K562 (cell line): Measurements from ENCODE around the gene VAT1L. TPM values are rescaled to one million over a fixed set of nuclear protein-coding genes. Genes with fewer than 3 reads are reported as not detected.

Experiments
- ATAC-seq: fragments of 200-7000 bp; cut with Tn5 transposase; 3 replicates; pipeline ENCODE4 v1.9.1; 2020; ENCODE audit warnings: moderate library complexity
- BruUV-seq: library from RNA; stranded (reverse); fragments of 400-500 nt; replicated peaks from 2 replicates; lab custom pipeline; 2021; lab: Mats Ljungman, UMichigan
- CTCF ChIA-PET: fragments of 300-600 bp; formaldehyde crosslinking; extraction: SDS; loops from one replicate; lab custom pipeline; 2021; ENCODE audit warnings: low intra/inter-chr PET ratio; lab: Yijun Ruan, JAX
- POLR2A ChIA-PET: fragments of 300-600, 350-650 bp; sonication (Branson Sonifier 250); formaldehyde crosslinking; extraction: SDS; loops from one replicate; lab custom pipeline; 2021; ENCODE audit warnings: antibody characterized with exemption, inconsistent platforms; lab: Yijun Ruan, JAX
- DNase-seq, 4 experiments: peaks; one replicate each; pipeline versions ENCODE4 v3.0.0 to v3.0.0-alpha.2; 2011 to 2018; ENCODE audit warnings: low spot score in 3 of 4, mixed read lengths in 3 of 4; ENCODE audit errors: extremely low read depth in 1 of 4
- FAIRE-seq: peaks from 2 replicates; lab custom pipeline; 2011; peaks lifted over from hg19 to GRCh38; lab: Jason Lieb, UNC
- H2AFZ ChIP-seq: 2 replicates; pipeline ENCODE4 v1.6.0; 2011; ENCODE audit warnings: low read depth, low read length, control low read depth, inconsistent platforms
- H3K27ac ChIP-seq: fragments of 200-600 bp; 3 replicates; pipeline ENCODE4 v1.8.0; 2011; ENCODE audit warnings: low read depth, mild to moderate bottlenecking, control low read depth, inconsistent platforms, low read length, moderate library complexity, mixed read lengths; ENCODE audit errors: extremely low read depth
- H3K27me3 ChIP-seq, 2 experiments: fragments of 300-600 bp in 1 of 2; 2 replicates in 1 of 2; 3 replicates in 1 of 2; pipeline versions ENCODE4 v1.6.0 to v1.8.0; 2011; ENCODE audit warnings: inconsistent platforms in 2 of 2, low read length in 2 of 2, mild to moderate bottlenecking in 1 of 2, mixed read lengths in 1 of 2, moderate library complexity in 1 of 2; ENCODE audit not compliant: control insufficient read depth in 2 of 2, insufficient read depth in 2 of 2
- H3K36me3 ChIP-seq: fragments of 300-600 bp; 3 replicates; pipeline ENCODE4 v1.8.0; 2011; ENCODE audit warnings: mild to moderate bottlenecking, low read length, inconsistent platforms; ENCODE audit not compliant: control insufficient read depth, insufficient read depth
- H3K4me1 ChIP-seq, 2 experiments: fragments of 200-600 bp in 1 of 2; replicated peaks in 1 of 2; 2 replicates in 1 of 2; 3 replicates in 1 of 2; pipeline versions ENCODE4 v1.5.1 to v1.8.0; 2011; ENCODE audit warnings: inconsistent platforms in 2 of 2, low read length in 2 of 2, mild to moderate bottlenecking in 1 of 2, mixed read lengths in 1 of 2, moderate library complexity in 1 of 2; ENCODE audit not compliant: control insufficient read depth in 2 of 2, insufficient read depth in 2 of 2
- H3K4me2 ChIP-seq: 2 replicates; pipeline ENCODE4 v1.6.1; 2011; ENCODE audit warnings: low read length, control low read depth, inconsistent platforms, mixed read lengths; ENCODE audit not compliant: insufficient read depth
- H3K4me3 ChIP-seq: fragments of 200-600 bp; sonication (generic), shearing (Covaris generic); 2 replicates; pipeline ENCODE4 v1.5.1; 2016; ENCODE audit warnings: control low read depth, inconsistent platforms
- H3K79me2 ChIP-seq: fragments of 200-600 bp; 3 replicates; pipeline ENCODE4 v1.8.0; 2011; ENCODE audit warnings: low read length, inconsistent platforms; ENCODE audit not compliant: control insufficient read depth, insufficient read depth
- H3K9ac ChIP-seq, 2 experiments: 2 replicates each; pipeline versions ENCODE4 v1.6.0 to v1.6.1; 2011; ENCODE audit warnings: low read depth in 2 of 2, low read length in 2 of 2, control low read depth in 1 of 2, inconsistent platforms in 1 of 2, mild to moderate bottlenecking in 1 of 2, mixed read lengths in 1 of 2; ENCODE audit not compliant: insufficient read depth in 1 of 2
- H3K9me1 ChIP-seq: one replicate; pipeline ENCODE4 v1.6.0; 2011; ENCODE audit warnings: inconsistent platforms, mild to moderate bottlenecking, low read length, moderate library complexity; ENCODE audit not compliant: control insufficient read depth, insufficient read depth
- H3K9me3 ChIP-seq: replicated peaks from 2 replicates; pipeline ENCODE4 v1.5.1; 2011; ENCODE audit warnings: low read depth, low read length, inconsistent platforms; ENCODE audit not compliant: control insufficient read depth, insufficient read depth
- H4K20me1 ChIP-seq: replicated peaks from 2 replicates; pipeline ENCODE4 v1.6.1; 2011; ENCODE audit warnings: low read length, inconsistent platforms, mixed read lengths; ENCODE audit not compliant: control insufficient read depth, insufficient read depth
- ARHGAP35 ChIP-seq: fragments of 450-650 bp; IDR thresholded peaks from 2 replicates; pipeline ENCODE4 v1.6.1; 2018; ENCODE audit not compliant: partially characterized antibody
- CBX5 ChIP-seq: IDR thresholded peaks from 2 replicates; pipeline ENCODE4 v1.6.1; 2014; ENCODE audit warnings: low read depth, borderline replicate concordance
- DPF2 ChIP-seq: fragments of 450-650 bp; IDR thresholded peaks from 2 replicates; pipeline ENCODE4 v1.6.1; 2016
- MCM7 ChIP-seq, 2 experiments: fragments of 450-650 bp; IDR thresholded peaks; 2 replicates each; pipeline ENCODE4 v1.6.1; 2016 to 2018
- MEIS2 ChIP-seq: fragments of 450-650 bp; IDR thresholded peaks from 2 replicates; pipeline ENCODE4 v1.6.1; 2014; ENCODE audit warnings: mild to moderate bottlenecking; ENCODE audit not compliant: partially characterized antibody
- MIER1 ChIP-seq: fragments of 450-650 bp; IDR thresholded peaks from 2 replicates; pipeline ENCODE4 v1.6.1; 2016; ENCODE audit warnings: antibody characterized with exemption, mild to moderate bottlenecking, low read depth
- SRSF9 ChIP-seq: fragments of 200-400 bp; formaldehyde crosslinking; IDR thresholded peaks from 2 replicates; pipeline ENCODE4 v1.6.1; 2017; ENCODE audit warnings: low read depth, low read length, borderline replicate concordance
- ZNF586 ChIP-seq: fragments of 450-650 bp; formaldehyde crosslinking; conservative IDR thresholded peaks from 2 replicates; pipeline ENCODE4 v1.4.0; 2020; ENCODE audit warnings: mild to moderate bottlenecking, moderate library complexity
- WGBS: fragments of 100-300 bp; shearing (Covaris generic); methylation state at CpG from one replicate; pipeline ENCODE4 v1.1.6; 2016; ENCODE audit warnings: low coverage, mixed read lengths; ENCODE audit not compliant: insufficient coverage; ENCODE audit errors: missing lambda C conversion rate; 5-methylcytosine and 5-hydroxymethylcytosine counted together
- in situ Hi-C: fragments of 300-500 bp; cut with MboI; formaldehyde crosslinking; loops from 4 replicates; pipeline ENCODE4 v1.15.0; 2018; ENCODE audit warnings: inconsistent platforms, mixed read lengths
- intact Hi-C: fragments of 100-400 bp; cut with micrococcal nuclease; formaldehyde crosslinking; loops from 2 replicates; pipeline ENCODE4 v1.14.2; 2022
- polyA plus RNA-seq, 8 experiments: library from polyadenylated mRNA; depleted of rRNA in 4 of 8; stranded (reverse) in 5 of 8; unstranded in 3 of 8; fragments of >200 nt; fragmentation: Nextera tagmentation in 2 of 8; fragmentation: Illumina TruSeq in 1 of 8; extraction: Ambion mirVana in 2 of 8; extraction: Trizol in 1 of 8; gene quantifications; 2 replicates each; pipeline versions ENCODE4 v1.2.1 to v1.2.3, GENCODE V29; 2011 to 2014; ENCODE audit warnings: inconsistent platforms in 1 of 8, missing spikeins in 1 of 8
- total RNA-seq, 7 experiments: library from RNA; depleted of rRNA in 6 of 7; stranded (reverse); fragments of >200 nt in 6 of 7; fragmentation: Illumina TruSeq in 2 of 7; extraction: Trizol in 2 of 7; gene quantifications; 2 replicates each; pipeline versions ENCODE4 v1.2.1 to v1.2.3, GENCODE V29; 2011 to 2021; ENCODE audit warnings: low replicate concordance in 1 of 7
- TF ChIP-seq, protein P1 (sequence below): sonication (generic); formaldehyde crosslinking; IDR thresholded peaks from 2 replicates; pipeline ENCODE4 v1.8.1; 2023; ENCODE audit warnings: mild to moderate bottlenecking, missing genetic modification reagents
- TF ChIP-seq, protein P2 (sequence below), 2 experiments: fragments of 450-650 bp in 1 of 2; sonication (generic) in 1 of 2; formaldehyde crosslinking in 1 of 2; IDR thresholded peaks; 2 replicates each; pipeline versions ENCODE4 v1.7.1 to v1.9.0; 2016 to 2022; ENCODE audit warnings: inconsistent platforms in 1 of 2, mild to moderate bottlenecking in 1 of 2, missing genetic modification reagents in 1 of 2

The VAT1L gene
- total and polyA plus RNA-seq, 9 of the 15 experiments (the other 6 are each of a cell fraction or from before 2014, with no cell fraction given) = 0.01 TPM; not detected in 8

DNA sequence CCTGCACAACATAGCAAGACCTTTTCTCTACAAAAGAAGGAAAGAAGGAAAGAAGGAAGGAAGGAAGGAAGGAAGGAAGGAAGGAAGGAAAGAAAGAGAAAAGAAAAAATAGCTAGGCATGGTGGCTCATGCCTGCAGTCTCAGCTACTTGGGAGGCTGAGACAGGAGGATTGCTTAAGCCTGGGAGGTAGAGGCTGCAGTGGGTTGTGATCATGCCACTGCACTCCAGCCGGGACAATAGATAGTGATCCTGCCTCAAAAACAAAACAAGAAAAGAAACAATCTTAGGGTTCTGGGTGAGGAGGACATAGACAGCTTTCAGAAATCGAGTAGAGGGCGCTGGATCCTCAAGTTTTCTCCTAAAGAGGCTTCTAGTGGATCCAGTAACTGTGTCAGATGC lies 174.3 kb downstream of the VAT1L start:
- DNase-seq (no peak), ATAC-seq (no peak), FAIRE-seq (no peak)
- 0% methylated on average over 3 of the region's 3 CpGs for WGBS
- H3K36me3 ChIP-seq = no peaks in the 10 kb centered on the region
- ChIA-PET CTCF (no interaction called here), POLR2A (no interaction called here)
- no peak overlapping the region for H3K27ac ChIP-seq
- BruUV-seq = no TSS peak
- no peaks in the 10 kb centered on the region for H3K9me3 ChIP-seq
- H3K4me3 ChIP-seq = no peak overlapping the region
- H3K9ac ChIP-seq = no peak overlapping the region
- no peaks in the 10 kb centered on the region for H3K79me2 ChIP-seq
- intact Hi-C loops = no loop called here
- H2AFZ ChIP-seq = no peak overlapping the region
- H4K20me1 ChIP-seq = no peaks in the 10 kb centered on the region
- H3K27me3 ChIP-seq = peaks cover 0 to 2% of the 10 kb centered on the region in 2 experiments; a peak in 2 of 5 replicates
- H3K4me1 ChIP-seq = no peaks in the 10 kb centered on the region
- in situ Hi-C loops = loop anchor here (25.0 kb wide), 1 partner anchor 725 kb away; no protein-coding TSS in a partner anchor
- no peak overlapping the region for H3K4me2 ChIP-seq
- no peaks in the 10 kb centered on the region for H3K9me1 ChIP-seq
- no peak for TF ChIP-seq ZNF586
- TF ChIP-seq, protein P1, sequence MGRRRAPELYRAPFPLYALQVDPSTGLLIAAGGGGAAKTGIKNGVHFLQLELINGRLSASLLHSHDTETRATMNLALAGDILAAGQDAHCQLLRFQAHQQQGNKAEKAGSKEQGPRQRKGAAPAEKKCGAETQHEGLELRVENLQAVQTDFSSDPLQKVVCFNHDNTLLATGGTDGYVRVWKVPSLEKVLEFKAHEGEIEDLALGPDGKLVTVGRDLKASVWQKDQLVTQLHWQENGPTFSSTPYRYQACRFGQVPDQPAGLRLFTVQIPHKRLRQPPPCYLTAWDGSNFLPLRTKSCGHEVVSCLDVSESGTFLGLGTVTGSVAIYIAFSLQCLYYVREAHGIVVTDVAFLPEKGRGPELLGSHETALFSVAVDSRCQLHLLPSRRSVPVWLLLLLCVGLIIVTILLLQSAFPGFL (CRISPR knock-in tag) = no peak
- TF ChIP-seq MCM7 (IDR thresholded peaks at IDR 0.05) = no peak
- TF ChIP-seq, protein P2, sequence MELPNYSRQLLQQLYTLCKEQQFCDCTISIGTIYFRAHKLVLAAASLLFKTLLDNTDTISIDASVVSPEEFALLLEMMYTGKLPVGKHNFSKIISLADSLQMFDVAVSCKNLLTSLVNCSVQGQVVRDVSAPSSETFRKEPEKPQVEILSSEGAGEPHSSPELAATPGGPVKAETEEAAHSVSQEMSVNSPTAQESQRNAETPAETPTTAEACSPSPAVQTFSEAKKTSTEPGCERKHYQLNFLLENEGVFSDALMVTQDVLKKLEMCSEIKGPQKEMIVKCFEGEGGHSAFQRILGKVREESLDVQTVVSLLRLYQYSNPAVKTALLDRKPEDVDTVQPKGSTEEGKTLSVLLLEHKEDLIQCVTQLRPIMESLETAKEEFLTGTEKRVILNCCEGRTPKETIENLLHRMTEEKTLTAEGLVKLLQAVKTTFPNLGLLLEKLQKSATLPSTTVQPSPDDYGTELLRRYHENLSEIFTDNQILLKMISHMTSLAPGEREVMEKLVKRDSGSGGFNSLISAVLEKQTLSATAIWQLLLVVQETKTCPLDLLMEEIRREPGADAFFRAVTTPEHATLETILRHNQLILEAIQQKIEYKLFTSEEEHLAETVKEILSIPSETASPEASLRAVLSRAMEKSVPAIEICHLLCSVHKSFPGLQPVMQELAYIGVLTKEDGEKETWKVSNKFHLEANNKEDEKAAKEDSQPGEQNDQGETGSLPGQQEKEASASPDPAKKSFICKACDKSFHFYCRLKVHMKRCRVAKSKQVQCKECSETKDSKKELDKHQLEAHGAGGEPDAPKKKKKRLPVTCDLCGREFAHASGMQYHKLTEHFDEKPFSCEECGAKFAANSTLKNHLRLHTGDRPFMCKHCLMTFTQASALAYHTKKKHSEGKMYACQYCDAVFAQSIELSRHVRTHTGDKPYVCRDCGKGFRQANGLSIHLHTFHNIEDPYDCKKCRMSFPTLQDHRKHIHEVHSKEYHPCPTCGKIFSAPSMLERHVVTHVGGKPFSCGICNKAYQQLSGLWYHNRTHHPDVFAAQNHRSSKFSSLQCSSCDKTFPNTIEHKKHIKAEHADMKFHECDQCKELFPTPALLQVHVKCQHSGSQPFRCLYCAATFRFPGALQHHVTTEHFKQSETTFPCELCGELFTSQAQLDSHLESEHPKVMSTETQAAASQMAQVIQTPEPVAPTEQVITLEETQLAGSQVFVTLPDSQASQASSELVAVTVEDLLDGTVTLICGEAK (IDR thresholded peaks at IDR 0.05) = no peak
- TF ChIP-seq, protein P2 (CRISPR knock-in tag; IDR thresholded peaks at IDR 0.05) = no peak
- no peak for TF ChIP-seq MEIS2
- no peak for TF ChIP-seq ARHGAP35
- no peak for TF ChIP-seq DPF2
- no peak for TF ChIP-seq CBX5
- TF ChIP-seq SRSF9 = no peak
- no peak for TF ChIP-seq MIER1
